Bronchial epithelial cell (primary cell): ENCODE results near the gene TMIGD1. TPM values are rescaled to one million over a fixed set of nuclear protein-coding genes. Genes with fewer than 3 reads are reported as not detected.
"Not testable (repeated sequence)": the region's sequence is repeated elsewhere in the genome, so short reads cannot be mapped to it uniquely, and the experiment has no call there.

ENCODE experiments used
- DNase-seq: peaks from one replicate; pipeline ENCODE4 v3.0.0-alpha.2; 2010; ENCODE audit warnings: low read depth
- FAIRE-seq: peaks from 2 replicates; lab custom pipeline; 2011; peaks lifted over from hg19 to GRCh38; lab: Jason Lieb, UNC
- H3K27me3 ChIP-seq: 2 replicates; pipeline ENCODE4 v1.5.1; 2011; ENCODE audit warnings: low read length; ENCODE audit not compliant: control insufficient read depth, insufficient read depth
- H3K36me3 ChIP-seq: 2 replicates; pipeline ENCODE4 v1.5.1; 2011; ENCODE audit warnings: low read length; ENCODE audit not compliant: control insufficient read depth, insufficient read depth
- H3K4me3 ChIP-seq: 2 replicates; pipeline ENCODE4 v1.5.1; 2011; ENCODE audit warnings: mild to moderate bottlenecking, low read depth, low read length, control low read depth
- total RNA-seq: library from RNA; depleted of rRNA; stranded (reverse); fragments of >200 nt; gene quantifications from 2 replicates; pipeline ENCODE4 v1.2.1, GENCODE V29; 2014
- TF ChIP-seq, protein P1 (sequence below): IDR thresholded peaks from 2 replicates; pipeline ENCODE4 v1.5.1; 2011; ENCODE audit warnings: mild to moderate bottlenecking, moderate library complexity, low read length, control low read depth, inconsistent platforms; ENCODE audit not compliant: insufficient read depth, severe bottlenecking

The TMIGD1 gene
- total RNA-seq, 1 donor from 2014 or later: not detected

DNA sequence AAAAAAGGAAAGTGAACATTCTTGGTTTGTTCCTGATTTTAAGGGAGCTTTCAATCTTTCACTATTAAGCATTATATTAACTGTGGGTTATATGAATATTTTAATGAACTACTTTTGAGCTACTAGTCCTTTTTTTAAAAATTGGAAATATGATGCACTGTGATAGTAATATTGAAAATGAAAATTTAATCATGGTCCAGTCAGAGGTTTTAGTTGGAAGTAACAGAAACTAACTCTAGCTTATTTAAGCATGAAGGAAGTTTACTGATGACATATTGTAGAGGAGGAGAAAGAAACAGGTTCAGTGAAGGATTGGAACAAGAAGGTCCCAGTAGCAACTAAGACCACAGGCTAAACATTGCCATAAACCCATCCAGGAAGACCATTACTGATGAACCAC, 20.8 kb upstream of the TMIGD1 start:
- no peak for FAIRE-seq
- no peak overlapping the region for H3K4me3 ChIP-seq
- no peak for DNase-seq
- TF ChIP-seq, protein P1, sequence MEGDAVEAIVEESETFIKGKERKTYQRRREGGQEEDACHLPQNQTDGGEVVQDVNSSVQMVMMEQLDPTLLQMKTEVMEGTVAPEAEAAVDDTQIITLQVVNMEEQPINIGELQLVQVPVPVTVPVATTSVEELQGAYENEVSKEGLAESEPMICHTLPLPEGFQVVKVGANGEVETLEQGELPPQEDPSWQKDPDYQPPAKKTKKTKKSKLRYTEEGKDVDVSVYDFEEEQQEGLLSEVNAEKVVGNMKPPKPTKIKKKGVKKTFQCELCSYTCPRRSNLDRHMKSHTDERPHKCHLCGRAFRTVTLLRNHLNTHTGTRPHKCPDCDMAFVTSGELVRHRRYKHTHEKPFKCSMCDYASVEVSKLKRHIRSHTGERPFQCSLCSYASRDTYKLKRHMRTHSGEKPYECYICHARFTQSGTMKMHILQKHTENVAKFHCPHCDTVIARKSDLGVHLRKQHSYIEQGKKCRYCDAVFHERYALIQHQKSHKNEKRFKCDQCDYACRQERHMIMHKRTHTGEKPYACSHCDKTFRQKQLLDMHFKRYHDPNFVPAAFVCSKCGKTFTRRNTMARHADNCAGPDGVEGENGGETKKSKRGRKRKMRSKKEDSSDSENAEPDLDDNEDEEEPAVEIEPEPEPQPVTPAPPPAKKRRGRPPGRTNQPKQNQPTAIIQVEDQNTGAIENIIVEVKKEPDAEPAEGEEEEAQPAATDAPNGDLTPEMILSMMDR: no peak
- H3K36me3 ChIP-seq: no peaks in the 10 kb centered on the region
- no peaks in the 10 kb centered on the region for H3K27me3 ChIP-seq

DNA sequence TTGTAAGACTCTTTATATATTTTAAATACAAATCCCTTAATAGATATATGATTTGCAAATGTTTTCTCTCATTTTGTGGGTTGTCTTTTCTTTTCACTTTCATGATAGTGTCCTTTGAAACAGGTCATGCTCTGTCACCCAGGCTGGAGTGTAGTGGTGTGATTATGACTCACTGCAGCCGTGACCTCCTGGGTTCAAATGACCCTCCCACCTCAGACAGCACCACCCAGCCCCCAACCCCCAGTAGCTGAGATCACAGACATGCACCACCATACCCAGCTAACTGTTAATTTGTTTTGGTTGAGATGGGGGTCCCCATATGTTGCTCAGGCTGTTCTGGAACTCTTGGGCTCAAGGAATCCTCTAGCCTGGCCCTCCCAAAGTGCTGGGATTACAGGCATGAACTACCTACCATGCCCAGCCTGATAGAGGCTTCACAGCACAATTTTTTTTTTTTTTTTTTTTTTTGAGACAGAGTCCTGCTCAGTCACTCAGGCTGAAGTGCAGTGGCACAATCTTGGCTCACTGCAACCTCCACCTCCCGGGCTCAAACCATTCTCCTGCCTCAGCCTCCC, 18.5 kb upstream of the TMIGD1 start:
- TF ChIP-seq, protein P1: no peak
- FAIRE-seq (no peak), DNase-seq (no peak)
- Histone ChIP-seq H3K4me3 (no peak overlapping the region), H3K27me3 (no peaks in the 10 kb centered on the region), H3K36me3 (no peaks in the 10 kb centered on the region)

DNA sequence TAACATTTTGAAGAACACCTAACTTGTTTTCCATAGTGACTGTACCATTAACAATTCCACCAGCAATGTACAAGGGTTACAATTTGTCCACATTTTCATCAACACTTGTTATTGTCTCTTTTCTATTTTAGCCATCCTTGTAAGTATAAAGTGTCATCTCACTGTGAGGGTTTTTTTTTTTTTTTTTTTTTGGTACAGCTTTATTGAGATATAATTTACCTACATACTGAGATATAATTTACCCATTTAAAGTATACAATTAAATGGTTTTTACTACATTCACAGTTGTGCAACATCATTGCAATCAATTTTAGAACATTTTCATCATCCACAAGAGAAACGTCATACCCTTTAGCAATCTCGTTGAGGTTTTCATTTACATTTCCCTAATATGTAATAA, 17.9 kb upstream of the TMIGD1 start:
- TF ChIP-seq, protein P1: no peak
- Histone ChIP-seq H3K27me3 (no peaks in the 10 kb centered on the region), H3K4me3 (no peak overlapping the region), H3K36me3 (no peaks in the 10 kb centered on the region)
- FAIRE-seq (no peak), DNase-seq (no peak)

DNA sequence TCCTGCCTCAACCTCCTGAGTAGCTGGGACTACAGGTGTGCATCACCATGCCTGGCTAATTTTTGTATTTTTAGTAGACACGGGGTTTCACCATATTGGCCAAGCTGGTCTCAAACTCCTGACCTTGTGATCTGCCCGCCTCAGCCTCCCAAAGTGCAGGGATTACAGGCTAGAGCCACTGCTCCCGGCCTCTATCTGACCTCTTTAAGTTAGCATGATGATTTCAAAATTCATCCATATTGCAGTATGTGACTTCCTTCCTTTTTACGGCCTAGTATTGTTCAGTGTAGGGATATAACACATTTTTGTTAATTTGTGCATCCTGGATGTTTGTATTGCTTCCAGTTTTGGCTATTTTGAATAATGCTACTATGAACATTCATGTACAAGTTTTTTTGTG, 17.4 kb upstream of the TMIGD1 start:
- H3K36me3 ChIP-seq, H3K4me3 ChIP-seq, H3K27me3 ChIP-seq, FAIRE-seq, DNase-seq: not testable (repeated sequence)

DNA sequence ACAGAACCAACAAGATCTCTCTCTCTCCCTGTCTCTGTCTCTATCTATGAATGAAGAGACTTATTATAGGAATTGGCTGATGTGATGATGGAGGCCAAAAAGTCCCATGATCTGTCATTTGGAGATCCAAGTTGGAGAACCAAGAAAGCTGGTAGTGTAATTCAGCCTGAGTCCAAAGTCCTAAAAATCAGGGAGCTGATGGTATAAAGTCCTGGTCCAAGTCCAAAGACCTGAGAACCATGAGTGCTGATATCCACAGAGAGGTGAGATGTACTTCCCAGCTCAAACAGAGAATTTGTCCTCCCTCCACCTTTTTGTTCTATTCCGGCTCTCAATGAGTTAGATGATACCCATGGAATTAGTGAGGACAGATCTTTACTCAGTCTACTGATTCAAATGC, 15.4 kb upstream of the TMIGD1 start:
- no peaks in the 10 kb centered on the region for H3K27me3 ChIP-seq
- TF ChIP-seq, protein P1: no peak
- DNase-seq (no peak), FAIRE-seq (no peak)
- H3K4me3 ChIP-seq: no peak overlapping the region
- no peaks in the 10 kb centered on the region for H3K36me3 ChIP-seq

DNA sequence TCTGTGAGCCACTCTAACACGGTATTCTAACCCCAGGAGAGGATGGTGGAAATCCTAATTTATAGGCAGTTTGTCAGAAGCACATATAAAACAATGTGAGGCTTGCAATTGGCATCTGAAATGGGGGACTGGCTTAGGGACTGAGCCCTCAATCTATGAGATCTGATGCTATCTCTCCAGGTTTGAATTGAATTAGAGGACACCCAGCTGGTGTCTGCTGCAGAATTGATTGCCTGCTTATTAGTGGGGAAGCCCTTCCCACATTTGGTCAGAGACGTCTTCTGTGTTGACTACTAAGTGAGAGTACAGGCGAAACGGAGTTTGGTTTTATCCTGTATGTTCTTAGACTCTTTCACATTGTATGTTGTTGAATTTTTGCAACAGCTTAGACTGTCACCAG, 13.6 kb upstream of the TMIGD1 start:
- H3K36me3 ChIP-seq: no peaks in the 10 kb centered on the region
- H3K27me3 ChIP-seq: no peaks in the 10 kb centered on the region
- no peak overlapping the region for H3K4me3 ChIP-seq
- DNase-seq (no peak), FAIRE-seq (no peak)
- TF ChIP-seq, protein P1: no peak
